Stimulated activated CD8-positive, alpha-beta memory T cell treated with anti-CD3 and anti-CD28 coated beads, Interleukin-4, amount 100 ng/mL, for 48 hours (primary cell): Measurements from ENCODE around the gene IDUA.
"Not testable (repeated sequence)": the region's sequence is repeated elsewhere in the genome, so short reads cannot be mapped to it uniquely, and the experiment has no call there.

Source experiments
- DNase-seq: peaks from one replicate; pipeline ENCODE4 v3.0.0-alpha.2; 2020

Gene IDUA

GRCh38 chr4:986879-987623, at the start of gene IDUA:
TSS of gene IDUA (plus strand) at chr4:987044. CDS start at chr4:987085, 41 bp downstream.
- peak; percentile 89 for DNase-seq

GRCh38 chr4:939508-939907, 47.3 kb upstream of the IDUA start:
- not testable (repeated sequence) for DNase-seq

- DNase-seq = no peak
These were observed 41.4 kb upstream of the IDUA start for GRCh38 chr4:945274-946102.

- no peak for DNase-seq
These were observed 40.8 kb upstream of the IDUA start for GRCh38 chr4:946103-946450.

- DNase-seq = no peak
These were observed 40.0 kb upstream of the IDUA start for GRCh38 chr4:946517-947471.

GRCh38 chr4:947491-947971, 39.3 kb upstream of the IDUA start:
- no peak for DNase-seq

GRCh38 chr4:948101-948935, 38.5 kb upstream of the IDUA start:
- DNase-seq = no peak

GRCh38 chr4:948936-949300, 37.9 kb upstream of the IDUA start:
- DNase-seq = no peak

GRCh38 chr4:949656-950055, 37.2 kb upstream of the IDUA start:
- DNase-seq = no peak

- DNase-seq = no peak
These were observed 36.5 kb upstream of the IDUA start for GRCh38 chr4:950136-951020.

- DNase-seq = no peak
These were observed 35.7 kb upstream of the IDUA start for GRCh38 chr4:951186-951585.

- DNase-seq = no peak
These were observed 35.0 kb upstream of the IDUA start for GRCh38 chr4:951594-952468.

- DNase-seq = no peak
These were observed 33.8 kb upstream of the IDUA start for GRCh38 chr4:952881-953573.

- no peak for DNase-seq
These were observed 33.3 kb upstream of the IDUA start for GRCh38 chr4:953574-953915.

GRCh38 chr4:954211-955020, 32.4 kb upstream of the IDUA start:
- no peak for DNase-seq

GRCh38 chr4:955161-955921, 31.5 kb upstream of the IDUA start:
- no peak for DNase-seq

- DNase-seq = no peak
These were observed 30.9 kb upstream of the IDUA start for GRCh38 chr4:955931-956381.
